HUES48 (cell line): ENCODE measurements around the gene FLNB.

Experiments
- H3K27ac ChIP-seq: one replicate; pipeline ENCODE4 v1.7.0; 2013; ENCODE audit warnings: low read depth, low read length, inconsistent platforms
- H3K27me3 ChIP-seq: 2 replicates; pipeline ENCODE4 v1.6.1; 2013; ENCODE audit warnings: mild to moderate bottlenecking, low read length; ENCODE audit not compliant: control insufficient read depth, insufficient read depth
- H3K36me3 ChIP-seq: 2 replicates; pipeline ENCODE4 v1.6.1; 2013; ENCODE audit warnings: low read length; ENCODE audit not compliant: control insufficient read depth, insufficient read depth
- H3K4me1 ChIP-seq: 2 replicates; pipeline ENCODE4 v1.6.1; 2013; ENCODE audit warnings: mild to moderate bottlenecking, low read length; ENCODE audit not compliant: control insufficient read depth, insufficient read depth
- H3K4me3 ChIP-seq: 2 replicates; pipeline ENCODE4 v1.5.1; 2013; ENCODE audit warnings: mild to moderate bottlenecking, low read depth, low read length
- H3K9ac ChIP-seq: 2 replicates; pipeline ENCODE4 v1.6.1; 2013; ENCODE audit warnings: mild to moderate bottlenecking, low read depth, low read length, moderate library complexity
- H3K9me3 ChIP-seq: 2 replicates; pipeline ENCODE4 v1.6.1; 2013; ENCODE audit warnings: low read length; ENCODE audit not compliant: control insufficient read depth, insufficient read depth

FLNB gene

DNA sequence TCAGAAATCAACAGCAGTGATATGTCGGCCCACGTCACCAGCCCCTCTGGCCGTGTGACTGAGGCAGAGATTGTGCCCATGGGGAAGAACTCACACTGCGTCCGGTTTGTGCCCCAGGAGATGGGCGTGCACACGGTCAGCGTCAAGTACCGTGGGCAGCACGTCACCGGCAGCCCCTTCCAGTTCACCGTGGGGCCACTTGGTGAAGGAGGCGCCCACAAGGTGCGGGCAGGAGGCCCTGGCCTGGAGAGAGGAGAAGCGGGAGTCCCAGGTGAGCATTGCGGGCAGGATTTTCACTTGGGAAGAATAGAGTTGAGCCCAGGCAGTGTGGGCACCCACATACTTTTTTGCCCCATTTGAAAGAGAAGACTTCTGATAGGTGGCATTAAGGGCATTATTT lies 145.1 kb downstream of the FLNB start:
- H3K9ac ChIP-seq = no peak overlapping the region
- no peaks in the 10 kb centered on the region for H3K9me3 ChIP-seq
- no peaks in the 10 kb centered on the region for H3K27me3 ChIP-seq
- H3K36me3 ChIP-seq = peaks cover 96% of the 10 kb centered on the region
- H3K4me3 ChIP-seq = no peak overlapping the region
- H3K27ac ChIP-seq = no peak overlapping the region
- no peaks in the 10 kb centered on the region for H3K4me1 ChIP-seq

DNA sequence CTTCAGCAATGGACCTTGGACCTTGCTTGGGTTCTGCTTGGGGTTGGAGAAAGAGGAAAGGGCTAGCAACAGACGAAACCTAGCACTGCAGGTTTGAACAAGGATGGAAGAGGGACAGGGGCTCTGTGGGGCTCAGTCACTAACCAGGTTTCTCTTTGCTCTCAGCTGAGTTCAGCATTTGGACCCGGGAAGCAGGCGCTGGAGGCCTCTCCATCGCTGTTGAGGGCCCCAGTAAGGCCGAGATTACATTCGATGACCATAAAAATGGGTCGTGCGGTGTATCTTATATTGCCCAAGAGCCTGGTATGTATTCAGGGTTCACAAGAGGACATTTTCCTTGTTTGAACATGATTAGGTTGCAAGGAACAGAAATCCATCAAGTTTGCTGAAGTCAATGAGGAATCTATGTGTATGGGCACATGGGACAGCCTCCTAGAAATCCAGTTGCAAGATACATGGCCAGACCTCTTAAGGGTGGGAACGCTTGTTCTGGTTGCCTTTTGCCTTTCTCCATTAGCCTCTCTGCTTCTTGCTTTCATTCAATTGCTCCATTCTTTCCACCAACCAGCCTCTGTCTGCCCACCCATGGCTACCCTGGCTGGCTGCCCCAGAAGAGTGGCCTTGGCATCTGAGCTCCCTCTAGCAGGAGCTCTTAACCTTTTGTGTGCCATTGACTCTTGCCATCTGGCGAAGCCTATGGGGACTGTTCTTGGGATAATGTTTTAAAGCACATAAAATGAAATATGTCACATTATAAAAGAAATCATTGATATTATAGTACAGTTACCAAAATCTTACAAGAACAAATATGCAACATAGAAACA lies 146.6 kb downstream of the FLNB start:
- no peaks in the 10 kb centered on the region for H3K27me3 ChIP-seq
- H3K4me1 ChIP-seq = no peaks in the 10 kb centered on the region
- peaks cover 96% of the 10 kb centered on the region for H3K36me3 ChIP-seq
- H3K9me3 ChIP-seq = no peaks in the 10 kb centered on the region
- no peak overlapping the region for H3K27ac ChIP-seq
- no peak overlapping the region for H3K4me3 ChIP-seq
- no peak overlapping the region for H3K9ac ChIP-seq

DNA sequence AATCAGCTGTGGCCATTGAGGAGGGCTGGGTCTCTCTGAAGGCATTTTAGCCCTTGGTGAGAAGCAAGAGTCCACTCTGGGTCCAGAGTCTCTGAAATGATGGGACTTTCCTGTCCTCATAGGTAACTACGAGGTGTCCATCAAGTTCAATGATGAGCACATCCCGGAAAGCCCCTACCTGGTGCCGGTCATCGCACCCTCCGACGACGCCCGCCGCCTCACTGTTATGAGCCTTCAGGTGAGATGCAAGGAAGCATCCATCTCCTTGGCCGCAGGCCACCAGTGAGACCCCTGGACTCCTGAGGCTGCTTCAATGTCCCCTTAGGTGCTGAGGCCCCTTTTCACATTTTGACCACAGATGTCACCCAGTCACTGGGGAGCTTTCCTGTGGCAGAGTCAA lies 147.6 kb downstream of the FLNB start:
- Histone ChIP-seq H3K9ac (no peak overlapping the region), H3K4me3 (no peak overlapping the region), H3K36me3 (peaks cover 90% of the 10 kb centered on the region), H3K4me1 (no peaks in the 10 kb centered on the region), H3K9me3 (no peaks in the 10 kb centered on the region), H3K27ac (no peak overlapping the region), H3K27me3 (no peaks in the 10 kb centered on the region)

DNA sequence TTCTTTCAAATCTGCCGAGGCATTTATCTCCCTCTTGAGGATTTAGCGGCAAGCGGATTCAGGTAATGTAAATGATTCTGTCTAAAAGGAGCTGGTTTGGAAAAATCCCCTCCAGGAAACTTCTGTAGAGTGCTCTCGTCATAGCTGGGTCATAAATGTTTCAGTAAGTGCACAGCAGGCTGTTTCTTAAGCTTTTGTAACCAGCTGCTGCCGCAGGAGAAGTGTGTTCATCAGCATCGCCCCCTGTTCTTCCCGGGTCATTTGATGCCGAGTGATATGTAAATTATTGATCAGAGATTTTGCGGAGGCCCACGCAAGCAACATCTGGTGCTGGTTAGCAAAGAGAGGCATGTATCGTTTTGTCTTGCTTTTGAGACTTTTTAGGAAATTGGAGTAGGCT lies 149.5 kb downstream of the FLNB start:
- H3K9me3 ChIP-seq = no peaks in the 10 kb centered on the region
- H3K4me1 ChIP-seq = no peaks in the 10 kb centered on the region
- H3K4me3 ChIP-seq = no peak overlapping the region
- no peak overlapping the region for H3K27ac ChIP-seq
- no peaks in the 10 kb centered on the region for H3K27me3 ChIP-seq
- H3K36me3 ChIP-seq = peaks cover 90% of the 10 kb centered on the region
- no peak overlapping the region for H3K9ac ChIP-seq

DNA sequence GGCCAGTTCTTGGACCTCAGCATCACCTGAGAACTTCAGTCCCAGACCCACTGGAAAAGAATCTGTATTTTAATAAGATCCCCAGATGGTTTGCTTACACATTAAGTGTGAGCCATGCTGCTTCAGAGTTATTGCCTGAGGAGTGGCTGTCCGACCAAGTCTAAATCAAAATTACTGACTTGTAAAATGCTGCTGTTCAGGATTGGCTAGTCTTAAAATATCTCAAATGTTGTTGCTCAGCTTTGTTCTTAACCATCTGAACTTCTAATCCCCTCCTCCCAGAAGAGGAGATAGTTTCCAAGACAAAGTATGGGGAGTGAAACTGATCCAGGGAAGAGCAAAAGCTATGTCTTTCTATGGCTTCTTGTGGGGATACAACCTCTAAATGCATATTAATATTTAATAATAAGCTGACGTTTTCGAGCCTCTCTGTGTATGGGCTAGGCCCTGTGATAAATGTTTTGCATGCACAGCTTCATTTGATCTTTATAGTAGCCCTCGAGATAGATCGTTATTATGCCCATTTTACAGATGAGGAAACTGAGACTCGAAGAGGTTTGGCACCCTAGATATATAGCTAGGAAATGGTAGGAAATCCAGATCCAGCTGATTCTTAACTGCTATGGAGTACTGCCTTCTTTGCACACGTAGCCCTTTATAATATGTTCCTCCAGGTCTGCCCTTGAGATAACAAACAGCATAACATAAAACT lies 150.4 kb downstream of the FLNB start:
- Histone ChIP-seq H3K4me3 (no peak overlapping the region), H3K36me3 (peaks cover 90% of the 10 kb centered on the region), H3K4me1 (no peaks in the 10 kb centered on the region), H3K27me3 (no peaks in the 10 kb centered on the region), H3K27ac (no peak overlapping the region), H3K9me3 (no peaks in the 10 kb centered on the region), H3K9ac (no peak overlapping the region)

DNA sequence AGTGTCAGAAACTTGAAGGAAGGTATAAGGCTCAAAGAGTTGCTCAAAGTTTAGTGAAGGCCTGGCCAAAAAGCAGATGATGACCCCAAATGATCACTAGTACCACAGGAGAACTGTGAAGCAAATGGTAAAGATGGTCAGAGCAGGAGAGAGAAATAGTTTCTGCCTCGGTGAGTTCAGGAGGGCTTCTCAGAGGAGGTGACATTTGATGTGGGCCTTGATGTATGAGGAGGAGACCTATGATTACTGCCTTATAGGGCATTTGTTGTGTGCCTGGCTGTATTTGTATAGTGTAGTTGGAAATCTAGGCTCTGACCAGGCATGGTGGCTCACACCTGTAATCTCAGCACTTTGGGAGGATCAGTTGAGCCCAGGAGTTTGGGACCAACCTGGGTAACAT lies 152.2 kb downstream of the FLNB start:
- Histone ChIP-seq H3K27ac (no peak overlapping the region), H3K4me3 (no peak overlapping the region), H3K9ac (no peak overlapping the region), H3K27me3 (no peaks in the 10 kb centered on the region), H3K9me3 (no peaks in the 10 kb centered on the region), H3K4me1 (peaks cover 6% of the 10 kb centered on the region; the same call in 1 of the 2 replicates), H3K36me3 (peaks cover 94% of the 10 kb centered on the region)

DNA sequence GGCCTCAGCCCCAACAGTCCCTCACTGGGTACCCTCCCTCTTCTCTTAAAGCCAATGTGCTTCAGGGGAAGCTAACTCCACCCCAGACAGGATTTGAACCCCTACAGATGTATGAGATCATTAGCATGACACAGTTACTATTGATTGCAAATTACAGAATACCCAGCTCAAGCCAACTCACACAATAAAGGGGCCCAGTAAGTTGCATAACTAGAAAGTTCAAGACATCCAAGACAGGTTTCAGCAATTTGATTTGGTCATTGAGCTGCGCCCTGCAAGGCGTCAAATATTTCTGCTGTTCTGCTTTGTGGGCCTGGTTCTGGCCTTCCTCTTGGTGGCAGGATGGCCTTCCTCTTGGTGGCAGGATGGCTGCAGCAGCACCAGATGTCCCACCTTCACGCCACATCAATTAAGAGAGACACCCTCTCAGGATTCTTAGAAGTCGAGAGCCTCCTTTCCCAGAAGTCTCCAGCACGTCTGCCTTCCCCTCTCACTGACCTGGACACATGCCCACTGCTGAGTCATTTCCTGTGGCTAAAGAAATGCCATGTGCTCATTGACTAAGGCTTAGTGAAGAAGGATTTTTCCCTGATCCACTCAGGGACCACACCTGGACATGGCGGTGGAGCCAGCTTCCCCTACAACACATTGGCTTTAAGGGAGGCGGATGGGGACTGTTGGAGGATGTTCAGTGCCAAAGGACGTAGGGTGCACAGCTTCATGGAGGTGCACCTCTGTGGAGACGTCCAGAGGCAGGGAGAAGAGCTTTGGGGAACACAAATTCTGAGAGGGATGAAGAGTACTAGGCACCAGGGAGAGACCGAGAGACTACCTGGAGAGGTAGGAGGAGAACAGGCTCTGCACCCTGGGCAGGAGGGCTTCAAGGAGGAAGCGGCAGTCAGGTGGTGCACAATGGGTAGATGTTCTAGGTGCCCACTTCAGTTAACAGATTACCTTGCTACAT lies 153.5 kb downstream of the FLNB start:
- no peak overlapping the region for H3K4me3 ChIP-seq
- no peak overlapping the region for H3K9ac ChIP-seq
- peaks cover 6% of the 10 kb centered on the region; the same call in 1 of the 2 replicates for H3K4me1 ChIP-seq
- H3K9me3 ChIP-seq = no peaks in the 10 kb centered on the region
- no peak overlapping the region for H3K27ac ChIP-seq
- H3K27me3 ChIP-seq = no peaks in the 10 kb centered on the region
- peaks cover 88% of the 10 kb centered on the region for H3K36me3 ChIP-seq

DNA sequence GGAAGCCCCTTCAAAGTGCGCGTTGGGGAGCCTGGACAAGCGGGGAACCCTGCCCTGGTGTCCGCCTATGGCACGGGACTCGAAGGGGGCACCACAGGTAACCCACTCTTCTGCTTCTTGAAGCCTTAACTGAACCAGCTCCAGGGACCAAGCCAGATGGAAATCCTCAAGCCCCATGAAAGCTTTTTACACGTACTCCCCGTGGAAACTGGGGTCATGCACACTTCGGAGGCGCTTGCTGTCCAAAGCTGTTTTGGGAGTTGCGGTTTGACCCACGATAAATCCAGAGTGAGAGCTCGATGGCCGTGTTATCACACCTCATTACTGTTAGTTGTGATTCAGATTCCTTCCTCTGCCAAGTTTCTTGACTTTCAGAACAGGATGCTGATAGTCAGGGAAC lies 155.0 kb downstream of the FLNB start:
- no peak overlapping the region for H3K27ac ChIP-seq
- peaks cover 6% of the 10 kb centered on the region; the same call in 1 of the 2 replicates for H3K4me1 ChIP-seq
- no peaks in the 10 kb centered on the region for H3K9me3 ChIP-seq
- no peak overlapping the region for H3K4me3 ChIP-seq
- no peaks in the 10 kb centered on the region for H3K27me3 ChIP-seq
- H3K9ac ChIP-seq = no peak overlapping the region
- H3K36me3 ChIP-seq = peaks cover 81% of the 10 kb centered on the region

DNA sequence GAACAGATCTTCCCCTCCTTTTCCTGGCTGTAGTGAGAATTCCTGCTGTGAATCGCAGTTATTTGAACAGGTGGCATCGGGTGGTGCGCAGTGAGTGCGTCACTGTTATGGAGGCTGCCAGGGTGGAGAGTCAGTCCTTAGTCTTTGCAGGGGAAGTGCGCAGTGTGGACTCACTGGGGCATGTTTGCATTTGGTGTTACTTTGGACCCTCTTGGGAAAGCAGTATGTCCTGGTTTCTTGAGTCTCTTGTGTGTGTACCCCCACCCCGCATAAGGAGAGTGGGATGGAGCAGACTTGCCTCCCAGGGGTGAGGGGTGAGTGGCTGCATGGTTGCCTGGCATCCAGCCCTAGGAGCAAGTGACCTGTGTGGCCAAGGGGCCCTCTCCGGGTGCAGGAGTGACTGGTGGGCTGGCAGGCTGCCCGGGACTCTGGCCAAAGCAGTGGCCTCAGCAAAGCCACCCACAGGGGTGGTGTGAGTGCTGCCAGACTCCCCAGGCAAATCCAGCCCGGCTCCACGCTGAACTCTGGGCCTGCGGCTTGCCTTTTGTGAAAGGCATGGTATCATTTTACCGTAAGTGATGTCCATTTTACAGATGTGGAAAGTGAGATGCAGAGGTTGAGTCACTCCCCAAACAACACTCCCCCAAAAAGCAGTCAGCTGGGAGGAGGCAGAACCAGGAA lies 156.1 kb downstream of the FLNB start:
- no peak overlapping the region for H3K4me3 ChIP-seq
- peaks cover 81% of the 10 kb centered on the region for H3K36me3 ChIP-seq
- H3K27ac ChIP-seq = no peak overlapping the region
- H3K27me3 ChIP-seq = no peaks in the 10 kb centered on the region
- H3K4me1 ChIP-seq = peaks cover 6% of the 10 kb centered on the region; the same call in 1 of the 2 replicates
- H3K9ac ChIP-seq = no peak overlapping the region
- no peaks in the 10 kb centered on the region for H3K9me3 ChIP-seq
